Right renal pelvis (tissue), 4 donors: ENCODE results near the gene KCNJ12. TPM values are rescaled to one million over a fixed set of nuclear protein-coding genes. Genes with fewer than 3 reads are reported as not detected.

Experiments used
- DNase-seq, 4 donors: peaks; one replicate each; pipeline ENCODE4 v3.0.0-alpha.2; 2013; ENCODE audit warnings: low read depth in 4 of 4, low spot score in 3 of 4, missing footprints in 1 of 4
- polyA plus RNA-seq, 4 donors: library from polyadenylated mRNA; unstranded; fragments of 120-200 nt; gene quantifications; one replicate each; pipeline ENCODE4 v1.2.1, GENCODE V29; 2013; ENCODE audit not compliant: insufficient read length in 4 of 4

The KCNJ12 gene
- polyA plus RNA-seq, 4 donors = 5.7 to 6.7 (median 6.5) TPM

- no peak for DNase-seq
Measured at GRCh38 chr17:21463779-21464407, 87.7 kb downstream of the KCNJ12 start.

DNA sequence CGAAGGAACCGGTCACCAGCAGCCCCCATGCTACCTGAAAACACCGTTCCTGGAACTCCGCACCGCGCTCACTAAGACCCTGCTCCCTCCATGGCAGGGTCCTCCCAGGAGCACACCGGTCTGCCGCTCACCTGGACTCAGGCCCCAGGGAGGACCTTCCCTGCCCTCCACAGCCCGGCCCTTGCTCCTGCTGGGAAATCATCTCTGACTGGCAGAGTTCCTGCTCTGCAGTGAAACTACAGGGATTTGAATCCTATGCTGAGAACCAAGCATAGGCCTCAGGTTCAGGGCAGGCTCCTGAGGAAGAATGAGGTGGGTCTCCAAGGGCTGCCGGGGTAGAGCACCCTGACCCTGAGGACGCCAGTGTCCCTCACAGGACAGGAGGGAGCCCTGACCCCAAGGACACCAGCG, 88.5 kb downstream of the KCNJ12 start:
- DNase-seq = no peak

DNA sequence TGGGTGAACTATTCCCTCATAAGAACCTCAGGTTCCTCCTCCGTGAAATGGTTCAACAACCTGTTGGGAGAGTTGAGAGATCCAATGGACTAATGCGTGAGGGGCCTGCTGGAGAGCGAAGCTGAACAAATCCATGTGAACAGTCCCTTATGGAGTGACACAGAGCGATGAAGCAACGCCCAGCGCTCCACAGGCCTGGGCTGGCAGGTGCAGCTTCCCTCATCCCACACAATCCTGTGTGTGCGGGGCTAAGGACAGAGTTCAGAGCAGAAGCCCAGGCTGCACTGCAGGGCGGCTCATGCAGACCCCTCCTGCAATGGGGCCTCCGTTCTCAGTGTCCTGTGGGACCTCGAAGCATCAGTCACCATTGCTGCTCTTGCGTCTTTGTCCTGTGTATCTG, 90.4 kb downstream of the KCNJ12 start:
- DNase-seq = no peak

DNA sequence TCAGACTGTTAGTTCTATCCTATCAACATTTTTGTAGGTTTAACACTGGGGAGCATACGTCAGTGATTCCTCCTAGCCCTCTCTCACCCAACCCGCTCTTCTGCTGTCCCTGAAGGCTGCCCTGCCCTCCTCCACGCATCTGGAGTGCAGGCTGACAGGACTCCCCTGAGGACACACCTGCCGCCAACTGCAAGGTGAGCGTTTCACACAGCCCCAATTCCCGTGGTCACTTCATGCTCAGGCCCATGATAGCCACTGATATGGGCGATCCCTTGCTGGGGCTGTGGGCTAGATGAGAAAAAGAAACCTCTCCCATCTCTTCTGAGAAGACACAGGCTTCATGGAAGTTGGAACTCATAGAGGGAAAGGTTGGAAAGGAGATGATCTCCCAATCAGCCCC, 91.0 kb downstream of the KCNJ12 start:
- DNase-seq = no peak

- no peak for DNase-seq
Measured at GRCh38 chr17:21467739-21468490, 91.8 kb downstream of the KCNJ12 start.

Other genes with a start within 250 kb of the KCNJ12 start
- gene DHRS7B, start 249.4 kb upstream of the KCNJ12 start, polyA plus RNA-seq = 10 to 100 TPM; 36.7 to 38.1 (median 37.1) TPM
- 10 to 100 TPM; 22.8 to 26.7 (median 25.7) TPM for gene TMEM11, start 162.2 kb upstream of the KCNJ12 start, polyA plus RNA-seq
- gene NATD1, start 122.9 kb upstream of the KCNJ12 start, polyA plus RNA-seq = 10 to 100 TPM; 12.4 to 15.2 (median 13.5) TPM
- gene MAP2K3, start 91.6 kb upstream of the KCNJ12 start, polyA plus RNA-seq = 10 to 100 TPM; 20.2 to 26.7 (median 22.0) TPM